Vagina (tissue), 2 donors: ENCODE data around the gene ACTA2.

Experiments used
- POLR2A ChIP-seq, 2 donors: fragments of 450-650 bp; IDR thresholded peaks; one replicate each; pipeline ENCODE4 v1.6.1; 2017; ENCODE audit warnings: antibody characterized with exemption in 2 of 2, mild to moderate bottlenecking in 2 of 2, moderate library complexity in 2 of 2
- TF ChIP-seq, protein P1 (sequence below), 3 experiments: fragments of 450-650 bp in 2 of 3; fragments of 200-600 bp in 1 of 3; sonication (generic) in 1 of 3; IDR thresholded peaks; one replicate each; pipeline ENCODE4 v1.5.1; 2017 to 2019; ENCODE audit warnings: antibody characterized with exemption in 3 of 3, mild to moderate bottlenecking in 2 of 3, moderate library complexity in 2 of 3

DNA sequence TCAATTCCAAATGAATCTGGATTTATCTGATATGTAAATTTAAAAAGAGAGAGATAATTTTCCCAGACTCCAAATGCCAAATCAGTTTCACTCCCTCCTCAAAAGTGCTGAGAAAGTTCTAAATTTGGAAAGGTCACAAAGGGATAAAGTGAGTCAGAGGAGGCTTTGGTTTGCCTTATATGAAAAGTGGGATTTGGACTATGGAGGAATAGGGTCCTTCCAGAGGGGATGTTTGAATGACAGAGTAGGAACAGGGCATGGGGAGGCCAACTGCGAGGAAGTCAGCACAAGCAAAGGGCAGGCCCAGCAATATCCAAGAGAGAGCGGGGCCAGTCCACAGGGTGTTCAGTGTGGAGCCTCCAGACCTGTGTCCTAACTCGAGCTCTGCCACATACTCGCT is 28.2 kb upstream of the ACTA2 start:
- TF ChIP-seq, protein P1, sequence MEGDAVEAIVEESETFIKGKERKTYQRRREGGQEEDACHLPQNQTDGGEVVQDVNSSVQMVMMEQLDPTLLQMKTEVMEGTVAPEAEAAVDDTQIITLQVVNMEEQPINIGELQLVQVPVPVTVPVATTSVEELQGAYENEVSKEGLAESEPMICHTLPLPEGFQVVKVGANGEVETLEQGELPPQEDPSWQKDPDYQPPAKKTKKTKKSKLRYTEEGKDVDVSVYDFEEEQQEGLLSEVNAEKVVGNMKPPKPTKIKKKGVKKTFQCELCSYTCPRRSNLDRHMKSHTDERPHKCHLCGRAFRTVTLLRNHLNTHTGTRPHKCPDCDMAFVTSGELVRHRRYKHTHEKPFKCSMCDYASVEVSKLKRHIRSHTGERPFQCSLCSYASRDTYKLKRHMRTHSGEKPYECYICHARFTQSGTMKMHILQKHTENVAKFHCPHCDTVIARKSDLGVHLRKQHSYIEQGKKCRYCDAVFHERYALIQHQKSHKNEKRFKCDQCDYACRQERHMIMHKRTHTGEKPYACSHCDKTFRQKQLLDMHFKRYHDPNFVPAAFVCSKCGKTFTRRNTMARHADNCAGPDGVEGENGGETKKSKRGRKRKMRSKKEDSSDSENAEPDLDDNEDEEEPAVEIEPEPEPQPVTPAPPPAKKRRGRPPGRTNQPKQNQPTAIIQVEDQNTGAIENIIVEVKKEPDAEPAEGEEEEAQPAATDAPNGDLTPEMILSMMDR (IDR thresholded peaks at IDR 0.05): no peak
- no peak for TF ChIP-seq POLR2A (IDR thresholded peaks at IDR 0.05)
